ENCODE data around the gene ACE2.

Gene ACE2

GRCh38 chrX:15594371-15594770, 6.4 kb downstream of the ACE2 start:
- TF ChIP-seq, protein P1, sequence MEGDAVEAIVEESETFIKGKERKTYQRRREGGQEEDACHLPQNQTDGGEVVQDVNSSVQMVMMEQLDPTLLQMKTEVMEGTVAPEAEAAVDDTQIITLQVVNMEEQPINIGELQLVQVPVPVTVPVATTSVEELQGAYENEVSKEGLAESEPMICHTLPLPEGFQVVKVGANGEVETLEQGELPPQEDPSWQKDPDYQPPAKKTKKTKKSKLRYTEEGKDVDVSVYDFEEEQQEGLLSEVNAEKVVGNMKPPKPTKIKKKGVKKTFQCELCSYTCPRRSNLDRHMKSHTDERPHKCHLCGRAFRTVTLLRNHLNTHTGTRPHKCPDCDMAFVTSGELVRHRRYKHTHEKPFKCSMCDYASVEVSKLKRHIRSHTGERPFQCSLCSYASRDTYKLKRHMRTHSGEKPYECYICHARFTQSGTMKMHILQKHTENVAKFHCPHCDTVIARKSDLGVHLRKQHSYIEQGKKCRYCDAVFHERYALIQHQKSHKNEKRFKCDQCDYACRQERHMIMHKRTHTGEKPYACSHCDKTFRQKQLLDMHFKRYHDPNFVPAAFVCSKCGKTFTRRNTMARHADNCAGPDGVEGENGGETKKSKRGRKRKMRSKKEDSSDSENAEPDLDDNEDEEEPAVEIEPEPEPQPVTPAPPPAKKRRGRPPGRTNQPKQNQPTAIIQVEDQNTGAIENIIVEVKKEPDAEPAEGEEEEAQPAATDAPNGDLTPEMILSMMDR (conservative IDR thresholded peaks at IDR 0.05; ENCODE audit: control insufficient read depth, insufficient read depth, low read depth, low read length) = peak; percentile 28
- no peak for DNase-seq (ENCODE audit: low read depth)
- H3K4me3 ChIP-seq (ENCODE audit: control insufficient read depth, low read depth, low read length) = no peak overlapping the region

- H3K4me3 ChIP-seq (ENCODE audit: control insufficient read depth, low read depth, low read length) = no peak overlapping the region
- TF ChIP-seq, protein P1 (conservative IDR thresholded peaks at IDR 0.05; ENCODE audit: control insufficient read depth, insufficient read depth, low read depth, low read length) = no peak
- DNase-seq (ENCODE audit: low read depth) = no peak
Observed at GRCh38 chrX:15579778-15580747, 20.7 kb downstream of the ACE2 start.

- TF ChIP-seq, protein P1 (conservative IDR thresholded peaks at IDR 0.05; ENCODE audit: control insufficient read depth, insufficient read depth, low read depth, low read length) = no peak
- no peak for DNase-seq (ENCODE audit: low read depth)
- H3K4me3 ChIP-seq (ENCODE audit: control insufficient read depth, low read depth, low read length) = no peak overlapping the region
Observed at GRCh38 chrX:15576019-15576418, 24.7 kb downstream of the ACE2 start.

GRCh38 chrX:15574017-15574416, 26.7 kb downstream of the ACE2 start:
- TF ChIP-seq, protein P1 (conservative IDR thresholded peaks at IDR 0.05; ENCODE audit: control insufficient read depth, insufficient read depth, low read depth, low read length) = no peak
- no peak overlapping the region for H3K4me3 ChIP-seq (ENCODE audit: control insufficient read depth, low read depth, low read length)
- DNase-seq (ENCODE audit: low read depth) = no peak

GRCh38 chrX:15570145-15570544, 30.6 kb downstream of the ACE2 start:
- H3K4me3 ChIP-seq (ENCODE audit: control insufficient read depth, low read depth, low read length) = no peak overlapping the region

DNA sequence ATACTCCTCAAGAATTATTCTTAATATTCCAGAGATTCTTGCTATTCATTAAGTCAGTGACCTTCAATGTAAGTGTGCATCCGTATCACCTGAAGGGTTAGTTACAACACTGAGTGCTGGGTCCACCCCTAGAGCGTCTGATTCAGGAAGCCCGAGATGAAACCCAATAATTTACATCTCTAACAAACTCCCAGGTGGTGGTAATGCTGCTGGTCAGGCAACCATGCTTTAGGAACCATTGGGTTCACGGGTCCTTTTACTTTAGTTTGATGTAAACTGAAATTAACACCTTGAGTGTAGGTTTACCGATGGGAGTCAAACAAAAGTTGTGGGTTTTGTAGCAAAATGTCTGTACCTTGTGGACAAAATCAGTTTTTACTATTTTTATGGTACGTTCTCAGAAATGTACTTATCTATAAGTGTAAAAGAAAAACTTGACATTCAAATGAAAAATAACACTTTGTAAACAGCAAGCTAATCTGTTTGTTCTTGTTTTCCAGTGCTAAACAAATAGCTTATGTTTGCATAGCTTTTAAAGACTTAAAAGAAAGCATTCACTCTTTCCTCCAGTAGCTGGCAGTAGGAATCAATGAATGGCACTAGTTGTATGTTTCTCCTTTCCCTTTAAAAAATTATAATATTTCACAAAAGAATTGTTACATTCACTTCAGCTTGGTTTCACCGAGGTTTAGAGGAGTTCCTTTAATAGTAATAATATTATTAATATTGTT, 32.7 kb downstream of the ACE2 start:
- H3K4me3 ChIP-seq (ENCODE audit: control insufficient read depth, low read depth, low read length) = no peak overlapping the region
- DNase-seq (ENCODE audit: low read depth) = no peak
- TF ChIP-seq, protein P1 (conservative IDR thresholded peaks at IDR 0.05; ENCODE audit: control insufficient read depth, insufficient read depth, low read depth, low read length) = peak; percentile 27

More at GRCh38 chrX:15570145-15570544, 30.6 kb downstream of the ACE2 start:
- no peak for DNase-seq (ENCODE audit: low read depth)
- TF ChIP-seq, protein P1 (conservative IDR thresholded peaks at IDR 0.05; ENCODE audit: control insufficient read depth, insufficient read depth, low read depth, low read length) = no peak
